Endothelial cell of umbilical vein (primary cell): ENCODE results near the gene COQ4. TPM values are rescaled to one million over a fixed set of nuclear protein-coding genes. Genes with fewer than 3 reads are reported as not detected.

Experiments used
- BruUV-seq: library from RNA; stranded (reverse); fragments of 400-500 nt; replicated peaks from 2 replicates; lab custom pipeline; 2021; lab: Mats Ljungman, UMichigan
- CTCF ChIA-PET: fragments of 300-600, 350-600 bp; sonication (Branson Sonifier 250); formaldehyde crosslinking; loops from one replicate; lab custom pipeline; 2021; ENCODE audit warnings: antibody characterized with exemption, inconsistent platforms; lab: Charles Lee
- POLR2A ChIA-PET: fragments of 300-600, 350-600 bp; sonication (Branson Sonifier 250); formaldehyde crosslinking; loops from one replicate; lab custom pipeline; 2021; ENCODE audit warnings: antibody characterized with exemption, inconsistent platforms; lab: Charles Lee
- DNase-seq: peaks from one replicate; pipeline ENCODE4 v3.0.0-alpha.2; 2011; ENCODE audit warnings: low read depth, low spot score
- FAIRE-seq: peaks from 2 replicates; lab custom pipeline; 2011; peaks lifted over from hg19 to GRCh38; lab: Jason Lieb, UNC
- H2AFZ ChIP-seq: 2 replicates; pipeline ENCODE4 v1.6.0; 2012; ENCODE audit warnings: low read depth, low read length, control low read depth, inconsistent platforms
- H3K27ac ChIP-seq: 2 replicates; pipeline ENCODE4 v1.5.1; 2011; ENCODE audit warnings: low read depth, mild to moderate bottlenecking, control low read depth, low read length, moderate library complexity; ENCODE audit not compliant: insufficient read depth
- H3K27me3 ChIP-seq, 2 experiments: 2 replicates each; pipeline versions ENCODE4 v1.6.0 to v1.6.1; 2011; ENCODE audit warnings: low read length in 2 of 2, mixed read lengths in 1 of 2; ENCODE audit not compliant: control insufficient read depth in 2 of 2, insufficient read depth in 2 of 2
- H3K36me3 ChIP-seq, 2 experiments: 2 replicates in 1 of 2; 3 replicates in 1 of 2; pipeline ENCODE4 v1.5.1; 2011; ENCODE audit warnings: low read length in 2 of 2, mild to moderate bottlenecking in 1 of 2, moderate library complexity in 1 of 2; ENCODE audit not compliant: control insufficient read depth in 2 of 2, insufficient read depth in 2 of 2; ENCODE audit errors: extremely low read depth in 1 of 2
- H3K4me1 ChIP-seq: 3 replicates; pipeline ENCODE4 v1.5.1; 2011; ENCODE audit warnings: mild to moderate bottlenecking, low read length; ENCODE audit not compliant: control insufficient read depth, insufficient read depth; ENCODE audit errors: extremely low read depth
- H3K4me2 ChIP-seq: 2 replicates; pipeline ENCODE4 v1.6.1; 2011; ENCODE audit warnings: low read length, control low read depth, mixed read lengths; ENCODE audit not compliant: insufficient read depth
- H3K4me3 ChIP-seq, 3 experiments: fragments of 200-600 bp in 1 of 3; sonication (generic), shearing (Covaris generic) in 1 of 3; replicated peaks in 1 of 3; 2 replicates each; pipeline ENCODE4 v1.5.1; 2011 to 2016; ENCODE audit warnings: control low read depth in 3 of 3, low read length in 3 of 3, mild to moderate bottlenecking in 2 of 3, inconsistent platforms in 1 of 3, low read depth in 1 of 3, moderate library complexity in 1 of 3; ENCODE audit not compliant: insufficient read depth in 1 of 3
- H3K79me2 ChIP-seq: 2 replicates; pipeline ENCODE4 v1.6.0; 2012; ENCODE audit warnings: low read length, inconsistent platforms; ENCODE audit not compliant: control insufficient read depth, insufficient read depth
- H3K9ac ChIP-seq: replicated peaks from 2 replicates; pipeline ENCODE3; 2011; ENCODE audit warnings: low read length, control low read depth; ENCODE audit not compliant: insufficient read depth; ENCODE audit errors: extremely low read depth
- H3K9me1 ChIP-seq: replicated peaks from 3 replicates; pipeline ENCODE4 v1.6.0; 2011; ENCODE audit warnings: mild to moderate bottlenecking, low read length; ENCODE audit not compliant: control insufficient read depth, insufficient read depth; ENCODE audit errors: extremely low read depth
- H3K9me3 ChIP-seq: replicated peaks from 2 replicates; pipeline ENCODE4 v1.5.1; 2012; ENCODE audit warnings: low read length, inconsistent platforms; ENCODE audit not compliant: control insufficient read depth, insufficient read depth
- H4K20me1 ChIP-seq: replicated peaks from 2 replicates; pipeline ENCODE3; 2011; ENCODE audit warnings: mild to moderate bottlenecking, low read length; ENCODE audit not compliant: control insufficient read depth, insufficient read depth; ENCODE audit errors: extremely low read depth
- EZH2 ChIP-seq: IDR thresholded peaks from 2 replicates; pipeline ENCODE4 v1.6.1; 2012; ENCODE audit warnings: borderline replicate concordance, low read depth, mild to moderate bottlenecking, moderate library complexity, low read length, inconsistent platforms; ENCODE audit not compliant: severe bottlenecking
- FOS ChIP-seq: IDR thresholded peaks from 2 replicates; pipeline ENCODE4 v1.6.1; 2011; ENCODE audit warnings: mild to moderate bottlenecking, low read length, moderate library complexity, borderline replicate concordance; ENCODE audit not compliant: insufficient read depth
- GATA2 ChIP-seq: IDR thresholded peaks from 2 replicates; pipeline ENCODE4 v1.7.0; 2011; ENCODE audit warnings: low read depth, mild to moderate bottlenecking, moderate library complexity, mixed read lengths, low read length; ENCODE audit not compliant: insufficient read length, insufficient read depth
- JUN ChIP-seq: IDR thresholded peaks from 2 replicates; pipeline ENCODE4 v1.6.1; 2011; ENCODE audit warnings: borderline replicate concordance, low read depth; ENCODE audit not compliant: insufficient read length, insufficient read depth
- MYC ChIP-seq: IDR thresholded peaks from one replicate; pipeline ENCODE4 v1.6.1; 2011; ENCODE audit warnings: mild to moderate bottlenecking, low read depth, low read length
- POLR2A ChIP-seq: IDR thresholded peaks from 2 replicates; pipeline ENCODE4 v1.6.1; 2012; ENCODE audit warnings: low read depth, mild to moderate bottlenecking, control low read depth, low read length
- POLR2AphosphoS5 ChIP-seq: IDR thresholded peaks from 2 replicates; pipeline ENCODE4 v1.6.1; 2012; ENCODE audit warnings: low read depth, mild to moderate bottlenecking, control low read depth, low read length, moderate library complexity; ENCODE audit not compliant: insufficient read depth
- dilution Hi-C: fragments of 300-500 bp; cut with MboI; formaldehyde crosslinking; loops from one replicate; pipeline ENCODE4 v1.15.0; 2019; ENCODE audit warnings: low sequenced_read_pairs; ENCODE audit not compliant: extremely low pct_ligation_motif_present
- intact Hi-C: fragments of 100-400 bp; cut with micrococcal nuclease; formaldehyde crosslinking; loops from one replicate; pipeline ENCODE4 v1.10.0; 2022
- polyA plus RNA-seq, 4 experiments: library from polyadenylated mRNA; depleted of rRNA in 3 of 4; stranded (reverse) in 3 of 4; unstranded in 1 of 4; fragments of >200 nt; gene quantifications; 2 replicates each; pipeline versions ENCODE4 v1.2.1 to v1.2.3, GENCODE V29; 2011 to 2012; ENCODE audit warnings: missing spikeins in 1 of 4
- total RNA-seq: library from RNA; stranded (reverse); gene quantifications from 2 replicates; pipeline ENCODE4 v1.2.3, GENCODE V29; 2021
- TF ChIP-seq, protein P1 (sequence below): IDR thresholded peaks from 2 replicates; pipeline ENCODE4 v1.6.1; 2011; ENCODE audit not compliant: insufficient read depth, insufficient read length
- TF ChIP-seq, protein P2 (sequence below), 2 donors: IDR thresholded peaks; 1 replicate in 1 of 2; 2 replicates in 1 of 2; pipeline ENCODE4 v1.5.1; 2011; ENCODE audit warnings: low read length in 2 of 2, mild to moderate bottlenecking in 2 of 2, moderate library complexity in 2 of 2, control low read depth in 1 of 2, inconsistent platforms in 1 of 2, low read depth in 1 of 2; ENCODE audit not compliant: insufficient read depth in 1 of 2; ENCODE audit errors: extremely low read depth in 1 of 2

Gene COQ4
- total and polyA plus RNA-seq, 2 donors (not counting 3 experiments of a cell fraction or from before 2014, with no cell fraction given) = 44.4 to 78.1 TPM

DNA sequence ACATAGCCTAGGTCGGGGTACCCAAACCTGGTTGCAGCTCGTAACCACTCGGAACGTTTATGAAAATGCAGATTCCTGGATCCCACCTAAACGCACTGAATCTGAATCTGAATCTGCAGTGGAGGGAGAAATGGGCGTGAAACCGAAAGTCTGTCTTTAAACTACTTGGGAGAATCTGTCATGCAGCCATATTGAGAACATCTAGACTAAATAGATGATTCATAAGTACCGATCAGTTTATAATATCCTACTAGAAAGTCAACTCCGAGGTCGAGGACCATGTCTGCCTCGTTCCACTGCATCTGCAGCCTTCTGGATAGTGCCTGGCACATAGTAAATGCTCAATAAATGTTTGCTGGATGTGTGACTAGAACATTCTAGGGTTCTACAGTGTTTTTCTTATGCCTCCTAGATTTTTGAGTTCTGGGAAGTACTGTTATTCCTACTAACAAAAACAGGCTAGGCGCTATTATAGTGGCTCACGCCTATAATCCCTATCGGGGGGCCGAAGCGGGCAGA, 632 bp downstream of the COQ4 start:
- peak overlapping the region; percentile 90 for H3K4me2 ChIP-seq
- no peaks in the 10 kb centered on the region for H4K20me1 ChIP-seq
- DNase-seq = peak; percentile 53
- H3K9me3 ChIP-seq = no peaks in the 10 kb centered on the region
- ChIA-PET CTCF (interaction anchor here (1.8 kb wide), 1 partner anchor 18 kb away, joined by 7 read pairs; no protein-coding TSS in a partner anchor), POLR2A (no interaction called here)
- FAIRE-seq = no peak
- no peaks in the 10 kb centered on the region for H3K27me3 ChIP-seq
- H3K27ac ChIP-seq = peak overlapping the region; percentile 6
- peak overlapping the region; percentile 79 for H3K9ac ChIP-seq
- BruUV-seq = no TSS peak
- peaks cover 25% of the 10 kb centered on the region for H3K79me2 ChIP-seq
- peak overlapping the region; percentile 42 for H2AFZ ChIP-seq
- H3K4me1 ChIP-seq = peaks cover 12% of the 10 kb centered on the region
- peaks cover 3 to 13% of the 10 kb centered on the region in 2 experiments for H3K36me3 ChIP-seq
- dilution Hi-C loops = no loop called here
- peak overlapping the region; percentile 83 to 92 (median 83) for H3K4me3 ChIP-seq
- intact Hi-C loops = loop anchor here (2.0 kb wide), 2 partner anchors 48 kb away; partner anchors contain the start of gene URM1
- TF ChIP-seq, protein P1, sequence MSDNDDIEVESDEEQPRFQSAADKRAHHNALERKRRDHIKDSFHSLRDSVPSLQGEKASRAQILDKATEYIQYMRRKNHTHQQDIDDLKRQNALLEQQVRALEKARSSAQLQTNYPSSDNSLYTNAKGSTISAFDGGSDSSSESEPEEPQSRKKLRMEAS = no peak
- TF ChIP-seq POLR2AphosphoS5 = no peak
- TF ChIP-seq EZH2 = no peak
- no peak for TF ChIP-seq FOS
- TF ChIP-seq GATA2 = no peak
- TF ChIP-seq, protein P2, sequence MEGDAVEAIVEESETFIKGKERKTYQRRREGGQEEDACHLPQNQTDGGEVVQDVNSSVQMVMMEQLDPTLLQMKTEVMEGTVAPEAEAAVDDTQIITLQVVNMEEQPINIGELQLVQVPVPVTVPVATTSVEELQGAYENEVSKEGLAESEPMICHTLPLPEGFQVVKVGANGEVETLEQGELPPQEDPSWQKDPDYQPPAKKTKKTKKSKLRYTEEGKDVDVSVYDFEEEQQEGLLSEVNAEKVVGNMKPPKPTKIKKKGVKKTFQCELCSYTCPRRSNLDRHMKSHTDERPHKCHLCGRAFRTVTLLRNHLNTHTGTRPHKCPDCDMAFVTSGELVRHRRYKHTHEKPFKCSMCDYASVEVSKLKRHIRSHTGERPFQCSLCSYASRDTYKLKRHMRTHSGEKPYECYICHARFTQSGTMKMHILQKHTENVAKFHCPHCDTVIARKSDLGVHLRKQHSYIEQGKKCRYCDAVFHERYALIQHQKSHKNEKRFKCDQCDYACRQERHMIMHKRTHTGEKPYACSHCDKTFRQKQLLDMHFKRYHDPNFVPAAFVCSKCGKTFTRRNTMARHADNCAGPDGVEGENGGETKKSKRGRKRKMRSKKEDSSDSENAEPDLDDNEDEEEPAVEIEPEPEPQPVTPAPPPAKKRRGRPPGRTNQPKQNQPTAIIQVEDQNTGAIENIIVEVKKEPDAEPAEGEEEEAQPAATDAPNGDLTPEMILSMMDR (IDR thresholded peaks at IDR 0.05; ENCODE audit: extremely low read depth in 1 of 2, insufficient read depth in 1 of 2, low read depth in 1 of 2, low read length in 2 of 2) = no peak
- no peak for TF ChIP-seq POLR2A
- TF ChIP-seq JUN = no peak
- TF ChIP-seq MYC = no peak
- no peaks in the 10 kb centered on the region for H3K9me1 ChIP-seq
